Panc1 (cell line): ENCODE results near the gene CRYBG1. TPM values are rescaled to one million over a fixed set of nuclear protein-coding genes. Genes with fewer than 3 reads are reported as not detected.

Experiments
- ATAC-seq: fragments of 200-7000 bp; cut with Tn5 transposase; 2 replicates; pipeline ENCODE4 v1.9.1; 2020; ENCODE audit warnings: mild to moderate bottlenecking, moderate library complexity
- BruUV-seq: library from RNA; stranded (reverse); fragments of 400-500 nt; replicated peaks from 2 replicates; lab custom pipeline; 2021; lab: Mats Ljungman, UMichigan
- CTCF ChIA-PET: fragments of 300-600 bp; sonication (Branson Sonifier 250); formaldehyde crosslinking; loops from one replicate; lab custom pipeline; 2022; ENCODE audit warnings: antibody characterized with exemption; lab: Charles Lee
- POLR2A ChIA-PET: fragments of 300-600 bp; sonication (Branson Sonifier 250); formaldehyde crosslinking; loops from one replicate; lab custom pipeline; 2022; ENCODE audit warnings: antibody characterized with exemption; lab: Charles Lee
- DNase-seq: peaks from one replicate; pipeline ENCODE4 v3.0.0-alpha.2; 2010; ENCODE audit warnings: low read depth, low spot score
- H3K27ac ChIP-seq: 2 replicates; pipeline ENCODE4 v1.5.1; 2011; ENCODE audit warnings: mild to moderate bottlenecking, low read length, inconsistent platforms
- H3K27me3 ChIP-seq: fragments of 200-500 bp; sonication (Bioruptor generic); 2 replicates; pipeline ENCODE4 v1.6.0; 2014; ENCODE audit warnings: low read length, inconsistent platforms; ENCODE audit not compliant: control insufficient read depth, insufficient read depth
- H3K36me3 ChIP-seq: fragments of 200-500 bp; sonication (Bioruptor generic); 2 replicates; pipeline ENCODE4 v1.5.1; 2014; ENCODE audit warnings: inconsistent platforms, mild to moderate bottlenecking, low read length, moderate library complexity; ENCODE audit not compliant: control insufficient read depth, insufficient read depth
- H3K4me1 ChIP-seq: 2 replicates; pipeline ENCODE4 v1.5.1; 2011; ENCODE audit warnings: inconsistent platforms, mild to moderate bottlenecking, low read length, moderate library complexity; ENCODE audit not compliant: control insufficient read depth, insufficient read depth
- H3K4me3 ChIP-seq, 2 experiments: 2 replicates each; pipeline ENCODE4 v1.5.1; 2011 to 2012; ENCODE audit warnings: low read depth in 2 of 2, low read length in 2 of 2, mild to moderate bottlenecking in 2 of 2, inconsistent platforms in 1 of 2, moderate library complexity in 1 of 2
- H3K9me3 ChIP-seq: fragments of 200-500 bp; sonication (Bioruptor generic); 2 replicates; pipeline ENCODE4 v1.5.1; 2014; ENCODE audit warnings: low read depth, mild to moderate bottlenecking, inconsistent platforms, low read length, moderate library complexity; ENCODE audit not compliant: control insufficient read depth, insufficient read depth
- CTCF ChIP-seq: fragments of 450-650 bp; IDR thresholded peaks from 2 replicates; pipeline ENCODE4 v1.5.1; 2017; ENCODE audit warnings: mild to moderate bottlenecking
- POLR2AphosphoS5 ChIP-seq: IDR thresholded peaks from 2 replicates; pipeline ENCODE4 v1.6.1; 2012; ENCODE audit warnings: mild to moderate bottlenecking, low read depth, low read length, moderate library complexity
- REST ChIP-seq, 2 experiments: IDR thresholded peaks; 2 replicates each; pipeline ENCODE4 v1.6.1; 2011 to 2012; ENCODE audit warnings: low read depth in 2 of 2, control low read depth in 1 of 2, low read length in 1 of 2, mild to moderate bottlenecking in 1 of 2, moderate library complexity in 1 of 2; ENCODE audit not compliant: insufficient read depth in 1 of 2
- SIN3A ChIP-seq: IDR thresholded peaks from 2 replicates; pipeline ENCODE4 v1.6.1; 2012; ENCODE audit warnings: low read depth, mild to moderate bottlenecking, low read length, moderate library complexity, borderline replicate concordance; ENCODE audit not compliant: insufficient read depth
- TCF7L2 ChIP-seq: IDR thresholded peaks from 2 replicates; pipeline ENCODE4 v1.6.1; 2011; ENCODE audit warnings: mild to moderate bottlenecking, low read depth, low read length, inconsistent platforms
- in situ Hi-C: cut with HindIII; loops from 2 replicates; pipeline ENCODE4 v1.10.0; 2016; ENCODE audit warnings: low sequenced_read_pairs, low pct_unique_long_range_greater_than_20kb
- intact Hi-C: fragments of 100-400 bp; cut with micrococcal nuclease; formaldehyde crosslinking; loops from one replicate; pipeline ENCODE4 v1.10.0; 2022; ENCODE audit not compliant: unreplicated experiment
- total RNA-seq: library from RNA; stranded (reverse); gene quantifications from one replicate; pipeline ENCODE4 v1.2.1, GENCODE V29; 2021; ENCODE audit not compliant: unreplicated experiment

The CRYBG1 gene
- total RNA-seq, 1 experiment from 2014 or later = 32.3 TPM

- no peaks in the 10 kb centered on the region for H3K9me3 ChIP-seq
- ChIA-PET POLR2A (no interaction called here), CTCF (no interaction called here)
- ATAC-seq = no peak
- in situ Hi-C loops = no loop called here
- H3K36me3 ChIP-seq = no peaks in the 10 kb centered on the region
- no TSS peak for BruUV-seq
- H3K27me3 ChIP-seq = no peaks in the 10 kb centered on the region
- intact Hi-C loops = no loop called here
- TF ChIP-seq TCF7L2 (no peak), SIN3A (no peak), POLR2AphosphoS5 (no peak), REST (IDR thresholded peaks at IDR 0.05; ENCODE audit: insufficient read depth in 1 of 2, low read depth in 2 of 2, low read length in 1 of 2) (no peak), CTCF (no peak)
- no peak overlapping the region for H3K4me3 ChIP-seq
- H3K4me1 ChIP-seq = no peaks in the 10 kb centered on the region
- no peak overlapping the region for H3K27ac ChIP-seq
- no peak for DNase-seq
Measured at GRCh38 chr6:106612671-106613416, 252.3 kb downstream of the CRYBG1 start.

- TF ChIP-seq REST (IDR thresholded peaks at IDR 0.05; ENCODE audit: insufficient read depth in 1 of 2, low read depth in 2 of 2, low read length in 1 of 2) (no peak), POLR2AphosphoS5 (no peak), TCF7L2 (no peak), SIN3A (no peak)
- Histone ChIP-seq H3K27me3 (no peaks in the 10 kb centered on the region), H3K36me3 (no peaks in the 10 kb centered on the region), H3K4me3 (no peak overlapping the region), H3K4me1 (no peaks in the 10 kb centered on the region), H3K27ac (no peak overlapping the region), H3K9me3 (no peaks in the 10 kb centered on the region)
- ChIA-PET CTCF (no interaction called here), POLR2A (no interaction called here)
- no TSS peak for BruUV-seq
- in situ Hi-C loops (no loop called here), intact Hi-C loops (no loop called here)
- DNase-seq = no peak
- no peak for ATAC-seq
Measured at GRCh38 chr6:106613590-106613989, 253.1 kb downstream of the CRYBG1 start.
